Astrocyte of the hippocampus (primary cell): Measurements from ENCODE around the gene GAGE13.
"Not testable (repeated sequence)": the region's sequence is repeated elsewhere in the genome, so short reads cannot be mapped to it uniquely, and the experiment has no call there.

ENCODE experiments used
- DNase-seq: peaks from one replicate; pipeline ENCODE4 v3.0.0; 2011; ENCODE audit warnings: low read depth, low spot score

GAGE13 gene

DNA sequence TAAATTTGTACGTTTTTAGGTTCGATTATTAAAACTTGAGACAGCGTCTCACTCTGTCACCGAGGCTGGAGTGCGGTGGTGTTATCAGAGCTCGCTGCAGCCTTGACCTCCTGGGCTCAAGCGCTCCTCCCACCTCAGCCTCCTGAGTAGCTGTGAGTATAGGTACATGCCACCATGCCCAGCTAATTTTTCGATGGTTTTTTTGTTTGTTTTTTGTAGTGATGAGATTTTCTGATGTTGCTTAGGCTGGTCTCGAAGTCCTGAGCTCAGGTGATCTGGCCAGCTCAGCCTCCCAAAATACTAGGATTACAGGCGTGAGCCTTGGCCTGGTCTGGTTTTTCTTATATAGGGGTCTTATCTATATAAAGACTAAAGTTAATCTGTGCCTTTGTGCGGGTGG, 961 bp upstream of the GAGE13 start:
- DNase-seq = not testable (repeated sequence)

DNA sequence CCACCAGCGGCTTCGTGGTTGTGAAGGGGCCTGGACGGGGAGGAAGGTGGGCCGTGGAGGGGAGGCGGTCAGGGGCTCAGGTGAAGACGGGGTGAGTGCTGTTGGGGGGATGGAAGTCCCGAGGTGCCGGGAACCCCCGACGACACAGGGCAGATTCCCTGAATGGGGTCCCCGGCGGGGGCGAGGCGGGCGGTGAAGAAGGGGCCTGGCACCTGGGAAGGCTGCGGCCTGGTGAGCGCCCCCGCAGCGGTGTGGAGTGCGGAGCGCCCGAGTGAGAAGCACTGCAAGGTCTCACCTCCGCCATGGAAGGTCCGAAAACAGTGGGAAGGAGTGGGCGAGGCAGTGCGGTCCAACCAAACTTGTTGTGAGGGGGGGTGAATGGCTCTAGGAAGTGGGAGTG, 459 bp downstream of the GAGE13 start:
- not testable (repeated sequence) for DNase-seq

DNA sequence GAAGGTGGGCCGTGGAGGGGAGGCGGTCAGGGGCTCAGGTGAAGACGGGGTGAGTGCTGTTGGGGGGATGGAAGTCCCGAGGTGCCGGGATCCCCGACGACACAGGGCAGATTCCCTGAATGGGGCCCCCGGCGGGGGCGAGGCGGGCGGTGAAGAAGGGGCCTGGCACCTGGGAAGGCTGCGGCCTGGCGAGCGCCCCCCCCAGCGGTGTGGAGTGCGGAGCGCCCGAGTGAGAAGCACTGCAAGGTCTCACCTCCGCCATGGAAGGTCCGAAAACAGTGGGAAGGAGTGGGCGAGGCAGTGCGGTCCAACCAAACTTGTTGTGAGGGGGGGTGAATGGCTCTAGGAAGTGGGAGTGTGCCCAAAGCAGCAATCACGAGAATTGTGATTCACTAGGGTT, 10.1 kb downstream of the GAGE13 start:
- DNase-seq = not testable (repeated sequence)

DNA sequence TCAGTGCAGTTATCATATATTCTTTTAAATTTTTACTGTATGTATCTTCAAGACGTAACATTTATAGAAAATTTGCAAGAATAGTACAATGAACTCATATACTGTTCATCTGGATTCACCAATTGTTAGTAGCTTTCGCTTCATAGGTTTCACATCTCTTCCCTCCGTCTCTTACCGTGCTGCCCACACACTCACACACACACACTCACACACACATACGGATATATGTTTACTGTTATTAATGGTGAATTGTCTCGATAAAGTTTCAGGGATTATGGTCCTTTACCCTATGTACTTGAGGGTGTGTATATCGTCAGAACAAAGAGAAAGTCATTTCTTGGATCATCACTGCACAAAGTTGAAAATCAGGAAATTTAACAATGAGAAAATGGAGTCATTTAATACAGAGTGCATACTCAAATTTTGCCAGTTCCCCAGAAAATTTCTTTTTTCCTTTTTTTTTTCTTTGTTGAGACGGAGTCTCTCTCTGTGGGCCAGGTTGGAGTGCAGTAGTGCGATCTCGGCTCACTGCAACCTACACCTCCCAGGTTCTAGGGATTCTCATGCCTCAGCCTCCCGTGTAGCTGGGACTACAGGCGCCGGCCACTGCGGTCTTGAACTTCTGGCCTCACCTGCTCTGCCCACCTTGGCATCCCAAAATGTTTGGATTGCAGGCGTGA, 13.3 kb downstream of the GAGE13 start:
- DNase-seq = not testable (repeated sequence)

DNA sequence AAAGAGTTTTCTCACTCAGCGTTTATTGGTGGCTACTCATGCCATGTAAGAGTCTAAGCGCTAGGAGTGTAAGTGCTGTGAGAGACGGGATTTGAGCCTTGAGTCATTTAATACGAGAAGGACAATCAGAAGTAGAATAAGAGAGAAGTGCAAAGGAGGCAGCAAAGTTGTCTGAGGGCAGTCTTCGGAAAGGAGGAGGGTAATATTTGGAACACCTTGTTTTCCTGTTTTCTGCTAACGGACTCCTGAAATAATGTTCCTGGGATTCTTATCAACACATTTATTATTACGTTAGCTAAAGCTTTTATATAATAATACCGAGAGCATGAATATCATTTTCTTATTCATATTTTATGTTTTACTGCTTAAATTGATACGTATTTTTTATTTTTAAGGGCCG, 14.0 kb downstream of the GAGE13 start:
- not testable (repeated sequence) for DNase-seq

DNA sequence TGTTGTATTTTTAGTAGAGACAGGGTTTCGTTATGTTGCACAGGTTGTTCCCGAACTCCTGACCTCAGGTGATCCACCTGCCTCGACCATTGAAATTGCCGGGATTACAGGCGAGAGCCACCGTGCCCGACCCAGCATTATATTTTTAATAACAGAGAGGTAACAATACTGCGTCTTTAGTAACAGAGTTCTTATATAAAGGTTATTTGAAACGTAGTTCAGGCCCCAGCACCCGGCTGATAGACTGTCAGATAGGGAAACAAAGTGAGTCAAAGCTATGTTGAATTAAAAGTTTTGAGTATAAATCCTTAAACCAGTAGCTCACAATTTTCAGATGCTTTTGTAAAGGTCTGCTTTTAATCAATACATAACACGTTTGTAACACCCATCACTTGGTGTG, 14.8 kb downstream of the GAGE13 start:
- not testable (repeated sequence) for DNase-seq
